HG02973 (cell line): ENCODE data around the gene TFAP2A.

ENCODE experiments used
- ATAC-seq: cut with Tn5 transposase; IDR thresholded peaks from one replicate; pipeline ENCODE4 v1.9.1; 2021; ENCODE audit warnings: moderate library complexity; ENCODE audit not compliant: unreplicated experiment

TFAP2A gene

GRCh38 chr6:10384610-10385523 is 30.0 kb downstream of the TFAP2A start:
- ATAC-seq, result no peak

GRCh38 chr6:10384091-10384609 is 30.7 kb downstream of the TFAP2A start:
- ATAC-seq, result no peak

DNA sequence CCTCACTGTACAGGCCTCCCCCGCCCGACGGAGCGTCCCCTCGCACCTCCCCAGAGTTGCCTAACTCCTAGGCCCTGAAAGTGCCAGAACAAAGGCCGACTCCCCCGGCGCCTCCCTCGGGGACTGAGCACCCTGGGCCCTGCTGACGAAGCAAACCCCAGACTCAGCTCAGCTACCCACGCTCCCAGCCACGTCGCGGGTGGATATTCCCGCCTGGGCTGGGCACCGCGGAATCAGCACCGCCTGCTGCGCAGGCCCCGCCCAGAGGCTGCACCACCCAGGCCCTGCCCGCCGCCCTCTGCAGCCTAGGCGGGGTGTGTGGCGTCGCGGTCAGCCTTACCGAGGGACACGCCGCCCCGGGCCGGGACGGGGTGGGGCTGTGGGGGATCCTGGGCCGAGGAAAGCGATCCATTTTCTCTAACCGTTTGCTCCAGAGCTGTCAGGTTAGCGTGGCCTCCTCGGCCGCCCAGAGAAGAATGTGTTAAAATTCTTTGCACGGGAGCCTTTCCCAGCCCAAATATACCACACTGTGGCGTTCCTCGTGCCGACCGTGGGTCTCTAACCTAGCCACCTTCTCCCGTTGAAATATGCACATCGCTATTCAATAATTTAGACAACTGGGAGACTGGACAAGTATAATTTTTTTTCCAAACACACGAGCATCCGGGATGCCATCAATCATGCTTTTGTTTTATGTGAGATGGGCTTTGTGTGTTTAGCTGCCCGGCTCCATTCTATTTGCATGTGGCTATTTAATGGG is 31.4 kb downstream of the TFAP2A start:
- ATAC-seq, result no peak

- no peak for ATAC-seq
Observed at GRCh38 chr6:10382728-10383330, 32.0 kb downstream of the TFAP2A start.

GRCh38 chr6:10382322-10382721 is 32.6 kb downstream of the TFAP2A start:
- ATAC-seq, result no peak

GRCh38 chr6:10381830-10382208 is 33.1 kb downstream of the TFAP2A start:
- no peak for ATAC-seq

DNA sequence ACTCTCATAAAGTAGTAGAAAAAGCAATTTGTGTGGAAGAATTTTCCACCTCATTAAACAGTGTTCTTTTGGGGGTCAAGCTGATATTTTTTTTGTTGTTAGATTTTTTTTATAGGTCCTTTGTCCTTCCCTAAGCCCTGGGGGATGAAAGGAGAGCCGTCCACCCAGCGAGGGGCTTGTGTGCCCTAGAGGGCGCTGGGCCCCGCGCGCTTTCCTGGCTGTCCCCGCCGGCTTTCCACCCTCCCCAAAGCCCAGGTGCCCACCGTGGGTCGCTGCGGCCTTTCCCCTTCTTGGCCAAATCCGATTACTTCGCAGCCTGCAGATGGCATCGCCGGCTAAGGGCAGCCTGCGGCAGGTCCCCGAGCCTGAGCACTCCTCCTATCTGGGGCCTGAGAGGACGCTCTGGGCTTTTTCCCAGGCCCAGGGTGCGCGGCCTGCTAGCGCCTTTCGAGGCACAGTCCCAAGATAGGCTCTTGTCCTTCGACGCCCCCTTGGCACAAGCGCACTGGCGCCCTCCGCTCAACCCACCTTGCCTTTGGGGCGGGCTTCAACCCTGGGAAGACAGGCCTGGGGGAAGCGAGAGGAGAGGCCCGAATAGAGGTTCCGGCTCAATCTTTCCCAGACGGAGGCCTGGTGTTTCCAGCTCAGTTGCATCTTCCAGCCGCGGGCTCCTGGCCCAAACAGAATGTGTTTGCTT is 33.6 kb downstream of the TFAP2A start:
- ATAC-seq, result no peak

- ATAC-seq, result no peak
Observed at GRCh38 chr6:10375391-10375969, 39.4 kb downstream of the TFAP2A start.

- ATAC-seq, result no peak
Observed at GRCh38 chr6:10373642-10374359, 41.1 kb downstream of the TFAP2A start.

- no peak for ATAC-seq
Observed at GRCh38 chr6:10369896-10370295, 45.0 kb downstream of the TFAP2A start.

- ATAC-seq, result no peak
Observed at GRCh38 chr6:10368861-10369260, 46.0 kb downstream of the TFAP2A start.

DNA sequence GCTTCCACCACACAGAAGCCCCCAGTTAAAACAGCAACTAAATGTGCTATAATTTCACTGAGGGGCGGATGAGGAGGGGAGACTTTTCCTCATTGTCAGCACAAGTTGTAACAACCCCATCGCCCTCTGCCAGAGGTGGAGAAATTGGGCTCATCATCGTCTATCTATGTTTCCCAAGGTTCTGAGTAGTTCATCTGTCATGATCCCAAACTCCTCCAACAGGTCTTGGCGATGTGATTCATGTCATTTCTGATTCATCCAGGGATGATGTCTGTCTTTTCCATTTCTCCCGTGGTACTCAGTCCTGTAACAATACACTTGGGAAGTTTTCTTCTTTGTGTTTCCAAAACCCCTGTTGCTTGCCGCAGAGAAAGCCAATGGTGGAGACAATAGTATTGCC is 51.0 kb downstream of the TFAP2A start:
- no peak for ATAC-seq

- no peak for ATAC-seq
Observed at GRCh38 chr6:10362300-10362699, 52.6 kb downstream of the TFAP2A start.

GRCh38 chr6:10361428-10361827 is 53.4 kb downstream of the TFAP2A start:
- ATAC-seq, result no peak

DNA sequence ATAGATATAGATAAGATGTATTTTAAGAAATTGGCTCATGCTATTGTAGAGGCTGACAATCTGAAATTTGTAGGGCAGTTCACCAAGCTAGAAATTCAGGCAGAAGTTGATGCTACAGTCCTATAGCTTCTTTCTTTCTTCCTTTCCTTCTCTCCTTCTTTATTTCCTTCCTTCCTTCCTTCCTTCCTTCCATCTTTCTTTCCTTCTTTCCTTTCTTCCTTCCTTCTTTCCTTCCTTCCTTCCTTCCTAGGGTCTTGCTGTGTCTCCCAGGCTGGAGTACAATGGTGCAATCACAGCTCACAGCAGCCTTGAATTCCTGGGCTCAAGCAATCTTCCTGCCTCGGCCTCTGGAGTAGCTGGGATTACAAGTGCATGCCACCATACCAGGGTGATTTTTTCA is 55.3 kb downstream of the TFAP2A start:
- no peak for ATAC-seq

- peak; percentile 88 for ATAC-seq
Observed at GRCh38 chr6:10355115-10355702, 59.7 kb downstream of the TFAP2A start.

- no peak for ATAC-seq
Observed at GRCh38 chr6:10351791-10352190, 63.1 kb downstream of the TFAP2A start.

DNA sequence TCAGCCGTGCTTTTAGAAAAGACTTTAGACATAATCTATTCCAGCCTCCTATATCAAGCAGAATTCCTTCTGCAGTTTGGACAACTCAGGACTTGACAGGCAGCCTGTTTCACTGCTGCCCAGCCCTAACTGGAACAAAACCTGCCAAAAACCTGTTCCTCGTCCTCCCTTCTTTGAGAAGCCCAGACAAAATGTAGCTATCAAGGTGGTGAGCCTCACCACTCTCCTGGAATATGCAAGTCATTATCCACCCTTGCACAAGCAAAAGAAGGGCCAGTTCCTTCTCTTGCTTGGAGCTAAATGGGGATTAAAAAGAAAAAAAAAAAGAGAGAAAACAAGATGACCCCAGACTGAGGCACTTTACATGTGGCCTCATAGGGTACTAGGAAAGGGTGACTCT is 64.2 kb downstream of the TFAP2A start:
- ATAC-seq, result no peak

- no peak for ATAC-seq
Observed at GRCh38 chr6:10347561-10348327, 67.1 kb downstream of the TFAP2A start.
